IMR-90 (cell line): Measurements from ENCODE around the gene TARDBP. TPM values are rescaled to one million over a fixed set of nuclear protein-coding genes. Genes with fewer than 3 reads are reported as not detected.

Experiments
- ATAC-seq: fragments of 200-7000 bp; cut with Tn5 transposase; 2 replicates; pipeline ENCODE4 v1.9.1; 2020; ENCODE audit warnings: low read depth, mild to moderate bottlenecking, moderate library complexity
- BruUV-seq: library from RNA; stranded (reverse); fragments of 400-500 nt; replicated peaks from 2 replicates; lab custom pipeline; 2021; lab: Mats Ljungman, UMichigan
- CTCF ChIA-PET: fragments of 300-600 bp; formaldehyde crosslinking; extraction: SDS; loops from one replicate; lab custom pipeline; 2021; ENCODE audit warnings: antibody characterized with exemption; lab: Yijun Ruan, JAX
- POLR2A ChIA-PET: fragments of 300-600 bp; sonication (Branson Sonifier 250); formaldehyde crosslinking; loops from one replicate; lab custom pipeline; 2022; ENCODE audit warnings: antibody characterized with exemption; ENCODE audit not compliant: unreplicated experiment; lab: Charles Lee
- DNase-seq: peaks from one replicate; pipeline ENCODE4 v3.0.0; 2013
- H2AFZ ChIP-seq: replicated peaks from 2 replicates; pipeline ENCODE3; 2013; ENCODE audit warnings: low read length, mild to moderate bottlenecking; ENCODE audit not compliant: poor library complexity
- H2AK5ac ChIP-seq: 2 replicates; pipeline ENCODE4 v1.6.1; 2013; ENCODE audit warnings: low read depth, low read length, inconsistent platforms
- H2AK9ac ChIP-seq: replicated peaks from 2 replicates; pipeline ENCODE3; 2013; ENCODE audit warnings: mild to moderate bottlenecking, low read depth, low read length, moderate library complexity; ENCODE audit not compliant: poor library complexity
- H2BK120ac ChIP-seq: 2 replicates; pipeline ENCODE4 v1.6.1; 2013; ENCODE audit warnings: low read depth, low read length, inconsistent platforms
- H2BK15ac ChIP-seq: 3 replicates; pipeline ENCODE4 v1.6.1; 2013; ENCODE audit warnings: low read depth, low read length, inconsistent platforms
- H2BK20ac ChIP-seq: 2 replicates; pipeline ENCODE4 v1.6.1; 2013; ENCODE audit warnings: low read depth, mild to moderate bottlenecking, inconsistent platforms, low read length, moderate library complexity
- H2BK5ac ChIP-seq: 2 replicates; pipeline ENCODE4 v1.6.1; 2013; ENCODE audit warnings: mild to moderate bottlenecking, low read depth, low read length, inconsistent platforms; ENCODE audit not compliant: poor library complexity, severe bottlenecking
- H3K14ac ChIP-seq: replicated peaks from 2 replicates; pipeline ENCODE4 v1.6.1; 2013; ENCODE audit warnings: low read depth, low read length, inconsistent platforms
- H3K18ac ChIP-seq: 2 replicates; pipeline ENCODE4 v1.6.1; 2013; ENCODE audit warnings: low read depth, low read length, control low read depth
- H3K23ac ChIP-seq: 2 replicates; pipeline ENCODE4 v1.6.1; 2013; ENCODE audit warnings: low read depth, low read length, inconsistent platforms
- H3K27ac ChIP-seq: 2 replicates; pipeline ENCODE4 v1.5.1; 2013; ENCODE audit warnings: mild to moderate bottlenecking, control low read depth, low read length; ENCODE audit not compliant: insufficient read depth
- H3K27me3 ChIP-seq: 2 replicates; pipeline ENCODE4 v1.6.1; 2013; ENCODE audit warnings: low read length; ENCODE audit not compliant: control insufficient read depth, insufficient read depth
- H3K36me3 ChIP-seq: 2 replicates; pipeline ENCODE4 v1.6.1; 2013; ENCODE audit warnings: low read length, mixed read lengths; ENCODE audit not compliant: control insufficient read depth, insufficient read depth
- H3K4ac ChIP-seq: 2 replicates; pipeline ENCODE4 v1.6.1; 2013; ENCODE audit warnings: low read depth, low read length, inconsistent platforms
- H3K4me1 ChIP-seq: 2 replicates; pipeline ENCODE4 v1.6.1; 2013; ENCODE audit warnings: low read length, mixed read lengths; ENCODE audit not compliant: control insufficient read depth, insufficient read depth
- H3K4me2 ChIP-seq: 2 replicates; pipeline ENCODE4 v1.6.1; 2013; ENCODE audit warnings: low read depth, mild to moderate bottlenecking, control low read depth, low read length, moderate library complexity
- H3K4me3 ChIP-seq: 2 replicates; pipeline ENCODE4 v1.5.1; 2013; ENCODE audit warnings: low read depth, mild to moderate bottlenecking, control low read depth, low read length, moderate library complexity; ENCODE audit not compliant: insufficient read depth
- H3K56ac ChIP-seq: 2 replicates; pipeline ENCODE4 v1.6.1; 2013; ENCODE audit warnings: low read length, inconsistent platforms; ENCODE audit not compliant: insufficient read depth; ENCODE audit errors: extremely low read depth
- H3K79me1 ChIP-seq, 2 experiments: 2 replicates each; pipeline ENCODE4 v1.6.1; 2013; ENCODE audit warnings: low read length in 2 of 2, inconsistent platforms in 1 of 2, low read depth in 1 of 2
- H3K9ac ChIP-seq: 2 replicates; pipeline ENCODE4 v1.6.1; 2013; ENCODE audit warnings: low read depth, low read length, control low read depth
- H3K9me1 ChIP-seq: 2 replicates; pipeline ENCODE4 v1.6.1; 2013; ENCODE audit warnings: low read length, inconsistent platforms; ENCODE audit not compliant: insufficient read depth
- H3K9me3 ChIP-seq: 2 replicates; pipeline ENCODE4 v1.6.1; 2013; ENCODE audit warnings: low read length; ENCODE audit not compliant: control insufficient read depth, insufficient read depth
- H4K20me1 ChIP-seq: 2 replicates; pipeline ENCODE4 v1.6.1; 2013; ENCODE audit warnings: low read length, inconsistent platforms; ENCODE audit not compliant: insufficient read depth
- H4K5ac ChIP-seq: 2 replicates; pipeline ENCODE4 v1.6.1; 2013; ENCODE audit warnings: mild to moderate bottlenecking, low read depth, low read length, control low read depth
- H4K8ac ChIP-seq, 2 experiments: 2 replicates each; pipeline ENCODE4 v1.6.1; 2013; ENCODE audit warnings: low read depth in 2 of 2, low read length in 2 of 2, control low read depth in 1 of 2, inconsistent platforms in 1 of 2
- H4K91ac ChIP-seq: 2 replicates; pipeline ENCODE4 v1.6.1; 2013; ENCODE audit warnings: low read depth, low read length, inconsistent platforms; ENCODE audit not compliant: insufficient read depth
- CEBPB ChIP-seq: IDR thresholded peaks from 2 replicates; pipeline ENCODE4 v1.6.1; 2012; ENCODE audit warnings: low read depth, low read length, improper control_type of control experiment
- CHD1 ChIP-seq: IDR thresholded peaks from 2 replicates; pipeline ENCODE4 v1.6.1; 2012; ENCODE audit warnings: low read depth, low read length, improper control_type of control experiment
- CTCF ChIP-seq: conservative IDR thresholded peaks from 2 replicates; pipeline ENCODE4 v1.5.1; 2012; ENCODE audit warnings: mild to moderate bottlenecking, low read depth, low read length, improper control_type of control experiment
- FOS ChIP-seq: fragments of 150-350 bp; IDR thresholded peaks from 2 replicates; pipeline ENCODE4 v1.6.1; 2016; ENCODE audit warnings: low read depth, low read length
- MAFK ChIP-seq: IDR thresholded peaks from 2 replicates; pipeline ENCODE4 v1.6.1; 2012; ENCODE audit warnings: low read depth, low read length, improper control_type of control experiment
- MAZ ChIP-seq: IDR thresholded peaks from 2 replicates; pipeline ENCODE4 v1.6.1; 2012; ENCODE audit warnings: low read depth, mild to moderate bottlenecking, low read length, improper control_type of control experiment, moderate library complexity, borderline replicate concordance
- MXI1 ChIP-seq: IDR thresholded peaks from 2 replicates; pipeline ENCODE4 v1.6.1; 2012; ENCODE audit warnings: low read depth, mild to moderate bottlenecking, low read length, moderate library complexity, borderline replicate concordance
- NFE2L2 ChIP-seq: fragments of 150-350 bp; IDR thresholded peaks from 2 replicates; pipeline ENCODE4 v1.6.1; 2016; ENCODE audit warnings: low read depth, mild to moderate bottlenecking, low read length
- RAD21 ChIP-seq: IDR thresholded peaks from 2 replicates; pipeline ENCODE4 v1.6.1; 2012; ENCODE audit warnings: low read length, improper control_type of control experiment
- RCOR1 ChIP-seq: IDR thresholded peaks from 2 replicates; pipeline ENCODE4 v1.6.1; 2012; ENCODE audit warnings: mild to moderate bottlenecking, low read length, improper control_type of control experiment; ENCODE audit not compliant: insufficient replicate concordance
- RFX5 ChIP-seq: IDR thresholded peaks from 2 replicates; pipeline ENCODE4 v1.8.0; 2012; ENCODE audit warnings: low read depth, mild to moderate bottlenecking, low read length, moderate library complexity
- SMC3 ChIP-seq: fragments of 150-350 bp; IDR thresholded peaks from 2 replicates; pipeline ENCODE4 v1.6.1; 2016; ENCODE audit warnings: low read depth, mild to moderate bottlenecking, antibody characterized with exemption, low read length, moderate library complexity
- WGBS, 2 experiments: methylation state at CpG; one replicate each; pipeline versions ENCODE4 v1.1.5 to v1.1.7; 2013; ENCODE audit warnings: missing lambda C conversion rate in 2 of 2; ENCODE audit not compliant: insufficient read length in 1 of 2; ENCODE audit errors: extremely low coverage in 2 of 2; 5-methylcytosine and 5-hydroxymethylcytosine counted together
- dilution Hi-C: fragments of 300-500 bp; cut with HindIII; formaldehyde crosslinking; loops from one replicate; pipeline ENCODE4 v1.14.3; 2018; ENCODE audit warnings: low sequenced_read_pairs; ENCODE audit not compliant: unreplicated experiment
- in situ Hi-C: fragments of 300-500 bp; cut with MboI; formaldehyde crosslinking; loops from 3 replicates; pipeline ENCODE4 v1.14.3; 2019; ENCODE audit warnings: low sequenced_read_pairs, inconsistent platforms, mixed read lengths
- intact Hi-C: fragments of 100-400 bp; cut with micrococcal nuclease; formaldehyde crosslinking; loops from 2 replicates; pipeline ENCODE4 v1.10.0; 2022
- polyA plus RNA-seq, 3 experiments: library from polyadenylated mRNA; depleted of rRNA; stranded (reverse); fragments of >200 nt; gene quantifications; 2 replicates each; pipeline ENCODE4 v1.2.3, GENCODE V29; 2012; ENCODE audit warnings: low replicate concordance in 1 of 3
- total RNA-seq: library from RNA; depleted of rRNA; stranded (reverse); fragments of >200 nt; gene quantifications from 2 replicates; pipeline ENCODE4 v1.2.3, GENCODE V29; 2012
- TF ChIP-seq, protein P1 (sequence below): fragments of 150-350 bp; IDR thresholded peaks from 2 replicates; pipeline ENCODE4 v1.6.1; 2016; ENCODE audit warnings: low read depth, mild to moderate bottlenecking, low read length, moderate library complexity, borderline replicate concordance

The TARDBP gene
- total and polyA plus RNA-seq, 2 of the 4 experiments (the other 2 are of a cell fraction), result 36.7 to 161 TPM

DNA sequence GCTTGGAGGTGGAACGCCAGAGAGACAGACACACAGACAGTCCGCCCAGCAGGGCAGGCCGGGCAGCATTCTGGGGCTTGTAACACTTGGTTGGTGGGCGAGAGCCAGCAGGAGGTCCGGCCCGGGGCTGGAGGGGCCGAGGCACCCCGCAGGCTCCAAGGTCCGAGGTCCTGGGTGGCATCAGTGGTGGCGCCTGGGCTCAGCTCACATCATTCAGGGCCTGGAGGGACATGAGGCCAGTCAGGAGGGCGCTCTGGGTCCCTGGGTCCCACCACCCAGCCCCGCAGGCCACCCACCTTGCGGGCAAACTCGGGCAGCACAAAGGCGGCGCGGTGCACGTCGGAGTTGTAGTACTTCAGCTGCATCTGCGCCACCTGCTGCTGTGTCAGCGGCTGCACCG lies 42.2 kb downstream of the TARDBP start:
- H2AK5ac ChIP-seq, result no peak overlapping the region
- DNase-seq, result no peak
- 0 out of 2 replicates have a peak, but pooled peaks cover 3% of the 10 kb centered on the region for H3K9me1 ChIP-seq
- H4K20me1 ChIP-seq, result peaks cover 24% of the 10 kb centered on the region
- no peak overlapping the region for H2AK9ac ChIP-seq
- no peak overlapping the region for H2BK20ac ChIP-seq
- CTCF ChIA-PET, result no interaction called here
- no peak overlapping the region for H3K56ac ChIP-seq
- H3K23ac ChIP-seq, result no peak overlapping the region
- H3K27me3 ChIP-seq, result no peaks in the 10 kb centered on the region
- no peak overlapping the region for H4K91ac ChIP-seq
- in situ Hi-C loops (no loop called here), intact Hi-C loops (no loop called here), dilution Hi-C loops (no loop called here)
- peaks cover 15% of the 10 kb centered on the region for H3K36me3 ChIP-seq
- H3K9ac ChIP-seq, result no peak overlapping the region
- no peak overlapping the region for H2BK15ac ChIP-seq
- no peak overlapping the region for H3K4me2 ChIP-seq
- H3K9me3 ChIP-seq, result no peaks in the 10 kb centered on the region
- H4K8ac ChIP-seq, result no peak overlapping the region
- POLR2A ChIA-PET, result no interaction called here
- ATAC-seq, result no peak
- H2BK5ac ChIP-seq, result no peak overlapping the region
- no peak overlapping the region for H2BK120ac ChIP-seq
- H3K4ac ChIP-seq, result no peak overlapping the region
- no peak overlapping the region for H2AFZ ChIP-seq
- 91% methylated on average over 11 of the region's 22 CpGs; no CpG with 5 or more reads in 1 of the 2 experiments for WGBS, 2 experiments
- TSS peak; percentile 42 for BruUV-seq
- H3K4me1 ChIP-seq, result peaks cover 4% of the 10 kb centered on the region; the same call in 1 of the 2 replicates
- H3K27ac ChIP-seq, result no peak overlapping the region
- no peak for TF ChIP-seq SMC3
- TF ChIP-seq, protein P1, sequence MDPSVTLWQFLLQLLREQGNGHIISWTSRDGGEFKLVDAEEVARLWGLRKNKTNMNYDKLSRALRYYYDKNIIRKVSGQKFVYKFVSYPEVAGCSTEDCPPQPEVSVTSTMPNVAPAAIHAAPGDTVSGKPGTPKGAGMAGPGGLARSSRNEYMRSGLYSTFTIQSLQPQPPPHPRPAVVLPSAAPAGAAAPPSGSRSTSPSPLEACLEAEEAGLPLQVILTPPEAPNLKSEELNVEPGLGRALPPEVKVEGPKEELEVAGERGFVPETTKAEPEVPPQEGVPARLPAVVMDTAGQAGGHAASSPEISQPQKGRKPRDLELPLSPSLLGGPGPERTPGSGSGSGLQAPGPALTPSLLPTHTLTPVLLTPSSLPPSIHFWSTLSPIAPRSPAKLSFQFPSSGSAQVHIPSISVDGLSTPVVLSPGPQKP, result no peak
- TF ChIP-seq NFE2L2, result no peak
- no peak for TF ChIP-seq CEBPB
- TF ChIP-seq RCOR1, result no peak
- no peak for TF ChIP-seq CHD1
- no peak for TF ChIP-seq RAD21
- TF ChIP-seq MAZ, result no peak
- TF ChIP-seq RFX5, result no peak
- no peak for TF ChIP-seq MAFK
- TF ChIP-seq MXI1, result no peak
- TF ChIP-seq FOS, result no peak
- TF ChIP-seq CTCF, result no peak
- no peak overlapping the region for H3K18ac ChIP-seq
- no peak overlapping the region for H4K5ac ChIP-seq
- H3K14ac ChIP-seq, result no peak overlapping the region
- no peak overlapping the region for H3K4me3 ChIP-seq
- peaks cover 6 to 27% of the 10 kb centered on the region in 2 experiments; a peak in 3 of 4 replicates for H3K79me1 ChIP-seq
